ENCODE results near the gene TMEM256.

The TMEM256 gene

DNA sequence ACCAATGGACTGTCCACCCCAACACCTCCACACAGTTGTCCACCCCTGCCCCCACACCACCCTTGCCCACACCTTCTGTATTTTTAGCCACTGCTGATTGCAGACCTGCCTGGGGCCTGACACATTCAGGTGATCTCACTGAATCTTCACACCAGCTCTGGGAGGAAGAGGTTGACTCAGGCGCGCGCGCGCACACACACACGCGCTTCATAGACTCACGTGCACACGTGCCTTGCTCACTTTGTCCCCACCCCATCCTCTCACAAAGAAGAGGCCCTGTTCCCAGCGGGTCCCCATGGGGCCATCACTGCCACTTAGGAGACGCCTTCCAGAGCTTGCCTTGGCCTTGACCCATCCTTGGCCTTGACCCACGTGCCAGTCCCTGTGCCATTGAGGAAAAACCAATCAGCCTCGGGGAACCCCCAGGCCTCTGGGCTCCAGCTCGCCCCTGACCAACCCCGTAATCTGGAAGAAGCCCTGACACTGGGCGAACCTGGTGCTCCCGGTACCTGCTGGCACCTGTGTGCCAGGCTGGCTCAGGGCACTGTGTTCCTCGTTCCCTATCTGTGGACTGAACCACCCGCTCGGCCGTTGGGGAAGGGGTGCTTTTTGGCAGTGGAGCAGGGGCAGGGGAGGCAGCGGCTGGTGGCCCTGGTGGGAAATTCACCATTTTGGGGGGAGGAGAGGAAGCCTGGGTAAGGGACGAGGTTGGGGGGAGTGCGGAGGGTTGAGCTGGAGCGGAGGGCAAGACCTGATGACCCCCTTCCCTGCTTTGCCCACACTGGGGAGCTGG lies 6.9 kb upstream of the TMEM256 start:
- ATAC-seq, result no peak
- no peak for TF ChIP-seq ZFP3 (CRISPR knock-in tag; IDR thresholded peaks at IDR 0.05)
- TF ChIP-seq, protein P1, sequence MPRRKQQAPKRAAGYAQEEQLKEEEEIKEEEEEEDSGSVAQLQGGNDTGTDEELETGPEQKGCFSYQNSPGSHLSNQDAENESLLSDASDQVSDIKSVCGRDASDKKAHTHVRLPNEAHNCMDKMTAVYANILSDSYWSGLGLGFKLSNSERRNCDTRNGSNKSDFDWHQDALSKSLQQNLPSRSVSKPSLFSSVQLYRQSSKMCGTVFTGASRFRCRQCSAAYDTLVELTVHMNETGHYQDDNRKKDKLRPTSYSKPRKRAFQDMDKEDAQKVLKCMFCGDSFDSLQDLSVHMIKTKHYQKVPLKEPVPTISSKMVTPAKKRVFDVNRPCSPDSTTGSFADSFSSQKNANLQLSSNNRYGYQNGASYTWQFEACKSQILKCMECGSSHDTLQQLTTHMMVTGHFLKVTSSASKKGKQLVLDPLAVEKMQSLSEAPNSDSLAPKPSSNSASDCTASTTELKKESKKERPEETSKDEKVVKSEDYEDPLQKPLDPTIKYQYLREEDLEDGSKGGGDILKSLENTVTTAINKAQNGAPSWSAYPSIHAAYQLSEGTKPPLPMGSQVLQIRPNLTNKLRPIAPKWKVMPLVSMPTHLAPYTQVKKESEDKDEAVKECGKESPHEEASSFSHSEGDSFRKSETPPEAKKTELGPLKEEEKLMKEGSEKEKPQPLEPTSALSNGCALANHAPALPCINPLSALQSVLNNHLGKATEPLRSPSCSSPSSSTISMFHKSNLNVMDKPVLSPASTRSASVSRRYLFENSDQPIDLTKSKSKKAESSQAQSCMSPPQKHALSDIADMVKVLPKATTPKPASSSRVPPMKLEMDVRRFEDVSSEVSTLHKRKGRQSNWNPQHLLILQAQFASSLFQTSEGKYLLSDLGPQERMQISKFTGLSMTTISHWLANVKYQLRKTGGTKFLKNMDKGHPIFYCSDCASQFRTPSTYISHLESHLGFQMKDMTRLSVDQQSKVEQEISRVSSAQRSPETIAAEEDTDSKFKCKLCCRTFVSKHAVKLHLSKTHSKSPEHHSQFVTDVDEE (CRISPR knock-in tag; IDR thresholded peaks at IDR 0.05), result no peak
- TF ChIP-seq GLIS3 (CRISPR knock-in tag; IDR thresholded peaks at IDR 0.05), result no peak
- TF ChIP-seq ZNF8 (CRISPR knock-in tag; IDR thresholded peaks at IDR 0.05), result no peak
- no peak for TF ChIP-seq BACH2 (CRISPR knock-in tag; IDR thresholded peaks at IDR 0.05; ENCODE audit: borderline replicate concordance)
- no peak for TF ChIP-seq TCF4 (CRISPR knock-in tag; IDR thresholded peaks at IDR 0.05; ENCODE audit: borderline replicate concordance)
- TF ChIP-seq, protein P2, sequence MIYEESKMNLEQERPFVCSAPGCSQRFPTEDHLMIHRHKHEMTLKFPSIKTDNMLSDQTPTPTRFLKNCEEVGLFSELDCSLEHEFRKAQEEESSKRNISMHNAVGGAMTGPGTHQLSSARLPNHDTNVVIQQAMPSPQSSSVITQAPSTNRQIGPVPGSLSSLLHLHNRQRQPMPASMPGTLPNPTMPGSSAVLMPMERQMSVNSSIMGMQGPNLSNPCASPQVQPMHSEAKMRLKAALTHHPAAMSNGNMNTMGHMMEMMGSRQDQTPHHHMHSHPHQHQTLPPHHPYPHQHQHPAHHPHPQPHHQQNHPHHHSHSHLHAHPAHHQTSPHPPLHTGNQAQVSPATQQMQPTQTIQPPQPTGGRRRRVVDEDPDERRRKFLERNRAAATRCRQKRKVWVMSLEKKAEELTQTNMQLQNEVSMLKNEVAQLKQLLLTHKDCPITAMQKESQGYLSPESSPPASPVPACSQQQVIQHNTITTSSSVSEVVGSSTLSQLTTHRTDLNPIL (CRISPR knock-in tag; IDR thresholded peaks at IDR 0.05; ENCODE audit: low read depth), result no peak
- no peak for TF ChIP-seq ESRRG (CRISPR knock-in tag; IDR thresholded peaks at IDR 0.05)
- no peak for TF ChIP-seq TOX (CRISPR knock-in tag; IDR thresholded peaks at IDR 0.05; ENCODE audit: borderline replicate concordance)

GRCh38 chr17:7409716-7410115 lies 5.8 kb upstream of the TMEM256 start:
- TF ChIP-seq ZC3H10 (CRISPR knock-in tag; IDR thresholded peaks at IDR 0.05) (no peak), CSRNP3 (CRISPR knock-in tag; IDR thresholded peaks at IDR 0.05) (no peak), GLIS3 (CRISPR knock-in tag; IDR thresholded peaks at IDR 0.05) (no peak), OSR1 (CRISPR knock-in tag; IDR thresholded peaks at IDR 0.05) (no peak), ARNTL (CRISPR knock-in tag; IDR thresholded peaks at IDR 0.05; ENCODE audit: borderline replicate concordance, low read depth) (no peak), RARB (CRISPR knock-in tag; IDR thresholded peaks at IDR 0.05) (no peak), ZFP3 (CRISPR knock-in tag; IDR thresholded peaks at IDR 0.05) (no peak), ZNF8 (CRISPR knock-in tag; IDR thresholded peaks at IDR 0.05) (no peak), CSDC2 (CRISPR knock-in tag; IDR thresholded peaks at IDR 0.05) (no peak), ISL1 (CRISPR knock-in tag; IDR thresholded peaks at IDR 0.05) (no peak), ESRRG (CRISPR knock-in tag; IDR thresholded peaks at IDR 0.05) (no peak), ZNF565 (CRISPR knock-in tag; conservative IDR thresholded peaks at IDR 0.05; ENCODE audit: low read depth) (no peak)
- TF ChIP-seq, protein P1 (CRISPR knock-in tag; IDR thresholded peaks at IDR 0.05), result no peak
- TF ChIP-seq, protein P3, sequence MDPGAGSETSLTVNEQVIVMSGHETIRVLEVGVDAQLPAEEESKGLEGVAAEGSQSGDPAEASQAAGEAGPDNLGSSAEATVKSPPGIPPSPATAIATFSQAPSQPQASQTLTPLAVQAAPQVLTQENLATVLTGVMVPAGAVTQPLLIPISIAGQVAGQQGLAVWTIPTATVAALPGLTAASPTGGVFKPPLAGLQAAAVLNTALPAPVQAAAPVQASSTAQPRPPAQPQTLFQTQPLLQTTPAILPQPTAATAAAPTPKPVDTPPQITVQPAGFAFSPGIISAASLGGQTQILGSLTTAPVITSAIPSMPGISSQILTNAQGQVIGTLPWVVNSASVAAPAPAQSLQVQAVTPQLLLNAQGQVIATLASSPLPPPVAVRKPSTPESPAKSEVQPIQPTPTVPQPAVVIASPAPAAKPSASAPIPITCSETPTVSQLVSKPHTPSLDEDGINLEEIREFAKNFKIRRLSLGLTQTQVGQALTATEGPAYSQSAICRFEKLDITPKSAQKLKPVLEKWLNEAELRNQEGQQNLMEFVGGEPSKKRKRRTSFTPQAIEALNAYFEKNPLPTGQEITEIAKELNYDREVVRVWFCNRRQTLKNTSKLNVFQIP (CRISPR knock-in tag; IDR thresholded peaks at IDR 0.05; ENCODE audit: borderline replicate concordance, low read depth), result no peak
- ATAC-seq, result no peak

GRCh38 chr17:7408863-7409262 lies 5.0 kb upstream of the TMEM256 start:
- ATAC-seq, result no peak
- TF ChIP-seq TCF4 (CRISPR knock-in tag; IDR thresholded peaks at IDR 0.05; ENCODE audit: borderline replicate concordance) (no peak), ESRRG (CRISPR knock-in tag; IDR thresholded peaks at IDR 0.05) (no peak), GLIS3 (CRISPR knock-in tag; IDR thresholded peaks at IDR 0.05) (no peak), BACH2 (CRISPR knock-in tag; IDR thresholded peaks at IDR 0.05; ENCODE audit: borderline replicate concordance) (no peak), ZNF565 (CRISPR knock-in tag; conservative IDR thresholded peaks at IDR 0.05; ENCODE audit: low read depth) (no peak), ZFP3 (CRISPR knock-in tag; IDR thresholded peaks at IDR 0.05) (no peak), ZNF8 (CRISPR knock-in tag; IDR thresholded peaks at IDR 0.05) (no peak), ZFP30 (CRISPR knock-in tag; IDR thresholded peaks at IDR 0.05) (no peak), ZNF70 (CRISPR knock-in tag; IDR thresholded peaks at IDR 0.05) (no peak), RARB (CRISPR knock-in tag; IDR thresholded peaks at IDR 0.05) (no peak), SNAI2 (CRISPR knock-in tag; IDR thresholded peaks at IDR 0.05) (no peak), PPARA (CRISPR knock-in tag; IDR thresholded peaks at IDR 0.05; ENCODE audit: borderline replicate concordance) (no peak), OSR1 (CRISPR knock-in tag; IDR thresholded peaks at IDR 0.05) (no peak)
- TF ChIP-seq, protein P4, sequence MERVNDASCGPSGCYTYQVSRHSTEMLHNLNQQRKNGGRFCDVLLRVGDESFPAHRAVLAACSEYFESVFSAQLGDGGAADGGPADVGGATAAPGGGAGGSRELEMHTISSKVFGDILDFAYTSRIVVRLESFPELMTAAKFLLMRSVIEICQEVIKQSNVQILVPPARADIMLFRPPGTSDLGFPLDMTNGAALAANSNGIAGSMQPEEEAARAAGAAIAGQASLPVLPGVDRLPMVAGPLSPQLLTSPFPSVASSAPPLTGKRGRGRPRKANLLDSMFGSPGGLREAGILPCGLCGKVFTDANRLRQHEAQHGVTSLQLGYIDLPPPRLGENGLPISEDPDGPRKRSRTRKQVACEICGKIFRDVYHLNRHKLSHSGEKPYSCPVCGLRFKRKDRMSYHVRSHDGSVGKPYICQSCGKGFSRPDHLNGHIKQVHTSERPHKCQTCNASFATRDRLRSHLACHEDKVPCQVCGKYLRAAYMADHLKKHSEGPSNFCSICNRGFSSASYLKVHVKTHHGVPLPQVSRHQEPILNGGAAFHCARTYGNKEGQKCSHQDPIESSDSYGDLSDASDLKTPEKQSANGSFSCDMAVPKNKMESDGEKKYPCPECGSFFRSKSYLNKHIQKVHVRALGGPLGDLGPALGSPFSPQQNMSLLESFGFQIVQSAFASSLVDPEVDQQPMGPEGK (CRISPR knock-in tag; IDR thresholded peaks at IDR 0.05; ENCODE audit: borderline replicate concordance), result no peak
- TF ChIP-seq, protein P3 (CRISPR knock-in tag; IDR thresholded peaks at IDR 0.05; ENCODE audit: borderline replicate concordance, low read depth), result no peak
